HCT116 (cell line): Measurements from ENCODE around the gene ZBTB47. TPM values are rescaled to one million over a fixed set of nuclear protein-coding genes. Genes with fewer than 3 reads are reported as not detected.

Source experiments
- ATAC-seq: fragments of 200-7000 bp; cut with Tn5 transposase; 2 replicates; pipeline ENCODE4 v1.9.1; 2020; ENCODE audit warnings: mild to moderate bottlenecking, moderate library complexity
- BruUV-seq: library from RNA; stranded (reverse); fragments of 400-500 nt; replicated peaks from 2 replicates; lab custom pipeline; 2021; lab: Mats Ljungman, UMichigan
- CTCF ChIA-PET: fragments of 300-600 bp; sonication (Branson Sonifier 250); formaldehyde crosslinking; loops from one replicate; lab custom pipeline; 2021; ENCODE audit warnings: antibody characterized with exemption; lab: Charles Lee
- POLR2A ChIA-PET: fragments of 300-600, 350-600 bp; sonication (Branson Sonifier 250); formaldehyde crosslinking; loops from one replicate; lab custom pipeline; 2021; ENCODE audit warnings: antibody characterized with exemption; lab: Charles Lee
- RAD21 ChIA-PET, 2 experiments: fragments of 300-600 bp; sonication (Branson Sonifier 250); formaldehyde crosslinking; loops; one replicate each; lab custom pipeline; 2023; ENCODE audit warnings: low total read pairs in 2 of 2; ENCODE audit not compliant: uncharacterized antibody in 2 of 2, unreplicated experiment in 2 of 2, low non-redundant PET in 1 of 2; lab: Charles Lee
- DNase-seq: peaks from one replicate; pipeline ENCODE4 v3.0.0-alpha.2; 2010; ENCODE audit warnings: low read depth, low spot score
- H2AFZ ChIP-seq: fragments of 200-600 bp; shearing (Covaris generic), sonication (generic); 2 replicates; pipeline ENCODE4 v1.6.1; 2017; ENCODE audit warnings: low read depth, mixed run types, mixed read lengths, antibody characterized with exemption, low read length; ENCODE audit not compliant: poor library complexity, severe bottlenecking
- H3K27ac ChIP-seq: 2 replicates; pipeline ENCODE4 v1.5.1; 2012; ENCODE audit warnings: low read depth, low read length
- H3K27me3 ChIP-seq: fragments of 200-600 bp; sonication (generic); 2 replicates; pipeline ENCODE4 v1.6.1; 2016; ENCODE audit warnings: mixed run types, low read length, mixed read lengths; ENCODE audit not compliant: insufficient read depth
- H3K36me3 ChIP-seq, 2 experiments: fragments of 200-500 bp in 1 of 2; fragments of 200-600 bp in 1 of 2; sonication (Bioruptor generic) in 1 of 2; sonication (generic) in 1 of 2; 2 replicates each; pipeline versions ENCODE4 v1.5.1 to v1.6.1; 2014 to 2016; ENCODE audit warnings: low read length in 2 of 2, inconsistent platforms in 1 of 2, mixed read lengths in 1 of 2, mixed run types in 1 of 2; ENCODE audit not compliant: insufficient read depth in 2 of 2, control insufficient read depth in 1 of 2
- H3K4me1 ChIP-seq, 2 experiments: fragments of 200-600 bp in 1 of 2; sonication (generic) in 1 of 2; 2 replicates each; pipeline versions ENCODE4 v1.5.1 to v1.6.1; 2012 to 2017; ENCODE audit warnings: low read length in 2 of 2, inconsistent platforms in 1 of 2, mild to moderate bottlenecking in 1 of 2, mixed read lengths in 1 of 2, mixed run types in 1 of 2, moderate library complexity in 1 of 2; ENCODE audit not compliant: insufficient read depth in 2 of 2, control insufficient read depth in 1 of 2
- H3K4me2 ChIP-seq: fragments of 200-600 bp; sonication (generic); 2 replicates; pipeline ENCODE4 v1.6.1; 2017; ENCODE audit warnings: mixed run types, low read length, mixed read lengths
- H3K4me3 ChIP-seq, 2 experiments: fragments of 200-600 bp in 1 of 2; sonication (generic) in 1 of 2; replicated peaks in 1 of 2; 2 replicates each; pipeline ENCODE4 v1.5.1; 2011 to 2016; ENCODE audit warnings: low read length in 2 of 2, control low read depth in 1 of 2, low read depth in 1 of 2, mild to moderate bottlenecking in 1 of 2, mixed read lengths in 1 of 2, mixed run types in 1 of 2
- H3K79me2 ChIP-seq: fragments of 200-600 bp; sonication (generic); 2 replicates; pipeline ENCODE4 v1.6.1; 2017; ENCODE audit warnings: mild to moderate bottlenecking, mixed run types, low read length, moderate library complexity, mixed read lengths; ENCODE audit not compliant: insufficient read depth
- H3K9ac ChIP-seq: fragments of 200-600 bp; sonication (generic); 2 replicates; pipeline ENCODE4 v1.6.1; 2016; ENCODE audit warnings: low read length, mixed read lengths
- H3K9me2 ChIP-seq: fragments of 200-600 bp; sonication (generic), shearing (Covaris generic); 2 replicates; pipeline ENCODE4 v1.6.1; 2017; ENCODE audit warnings: mixed run types, mild to moderate bottlenecking, moderate library complexity; ENCODE audit not compliant: insufficient read depth
- H3K9me3 ChIP-seq, 2 experiments: fragments of 200-500 bp in 1 of 2; fragments of 200-600 bp in 1 of 2; sonication (Bioruptor generic) in 1 of 2; sonication (generic) in 1 of 2; 2 replicates each; pipeline ENCODE4 v1.6.1; 2014 to 2017; ENCODE audit warnings: low read length in 2 of 2, mixed read lengths in 2 of 2, inconsistent platforms in 1 of 2, low read depth in 1 of 2, mild to moderate bottlenecking in 1 of 2, mixed run types in 1 of 2, moderate library complexity in 1 of 2; ENCODE audit not compliant: control insufficient read depth in 1 of 2, insufficient read depth in 1 of 2
- H4K20me1 ChIP-seq: fragments of 200-600 bp; sonication (generic), shearing (Covaris generic); 2 replicates; pipeline ENCODE4 v1.6.1; 2017; ENCODE audit warnings: mixed run types, mild to moderate bottlenecking, moderate library complexity; ENCODE audit not compliant: insufficient read depth
- ATF3 ChIP-seq: IDR thresholded peaks from 2 replicates; pipeline ENCODE4 v1.6.1; 2012
- CBX3 ChIP-seq: IDR thresholded peaks from 2 replicates; pipeline ENCODE4 v1.6.1; 2012; ENCODE audit warnings: low read depth
- EGR1 ChIP-seq: IDR thresholded peaks from 2 replicates; pipeline ENCODE4 v1.6.1; 2012; ENCODE audit warnings: low read depth
- ELF1 ChIP-seq: IDR thresholded peaks from 2 replicates; pipeline ENCODE4 v1.6.1; 2012; ENCODE audit warnings: low read depth, borderline replicate concordance
- EZH2 ChIP-seq: fragments of 200-600 bp; sonication (generic); IDR thresholded peaks from 2 replicates; pipeline ENCODE4 v1.6.1; 2017; ENCODE audit warnings: antibody characterized with exemption, mixed run types
- EZH2phosphoT487 ChIP-seq: fragments of 200-600 bp; IDR thresholded peaks from 2 replicates; pipeline ENCODE4 v1.6.1; 2018; ENCODE audit warnings: antibody characterized with exemption, borderline replicate concordance
- FOSL1 ChIP-seq: IDR thresholded peaks from 2 replicates; pipeline ENCODE4 v1.6.1; 2012; ENCODE audit warnings: low read depth
- POLR2AphosphoS5 ChIP-seq: IDR thresholded peaks from 2 replicates; pipeline ENCODE4 v1.6.1; 2011; ENCODE audit warnings: mild to moderate bottlenecking, low read depth, low read length, moderate library complexity
- SIN3A ChIP-seq: IDR thresholded peaks from 2 replicates; pipeline ENCODE4 v1.6.1; 2012; ENCODE audit warnings: low read depth
- SRF ChIP-seq: IDR thresholded peaks from 2 replicates; pipeline ENCODE4 v1.6.1; 2012; ENCODE audit warnings: low read depth
- TCF7L2 ChIP-seq: IDR thresholded peaks from 2 replicates; pipeline ENCODE4 v1.7.0; 2011; ENCODE audit warnings: borderline replicate concordance, inconsistent platforms; ENCODE audit not compliant: insufficient read depth, insufficient read length; ENCODE audit errors: extremely low read depth
- YY1 ChIP-seq: IDR thresholded peaks from 2 replicates; pipeline ENCODE4 v1.6.1; 2011; ENCODE audit warnings: low read length, low read depth, moderate library complexity, mild to moderate bottlenecking; ENCODE audit not compliant: insufficient replicate concordance; ENCODE audit errors: extremely low read depth
- intact Hi-C: fragments of 100-400 bp; cut with micrococcal nuclease; formaldehyde crosslinking; loops from 2 replicates; pipeline ENCODE4 v1.10.0; 2022
- total RNA-seq: library from RNA; stranded (reverse); gene quantifications from one replicate; pipeline ENCODE4 v1.2.1, GENCODE V29; 2021; ENCODE audit not compliant: unreplicated experiment
- TF ChIP-seq, protein P1 (sequence below), 3 experiments: fragments of 200-600 bp in 1 of 3; sonication (generic) in 1 of 3; IDR thresholded peaks in 2 of 3; conservative IDR thresholded peaks in 1 of 3; 2 replicates each; pipeline ENCODE4 v1.5.1; 2012 to 2017; ENCODE audit warnings: low read depth in 2 of 3, low read length in 2 of 3, antibody characterized with exemption in 1 of 3, borderline replicate concordance in 1 of 3, control low read depth in 1 of 3, mild to moderate bottlenecking in 1 of 3, mixed read lengths in 1 of 3, mixed run types in 1 of 3, moderate library complexity in 1 of 3; ENCODE audit not compliant: insufficient read depth in 1 of 3

Gene ZBTB47
- total RNA-seq, 1 experiment from 2014 or later: 6.3 TPM

- H3K27ac ChIP-seq: no peak overlapping the region
- no peaks in the 10 kb centered on the region for H3K79me2 ChIP-seq
- CTCF ChIA-PET: no interaction called here
- H3K4me2 ChIP-seq: no peak overlapping the region
- H4K20me1 ChIP-seq: no peaks in the 10 kb centered on the region
- no peaks in the 10 kb centered on the region for H3K36me3 ChIP-seq
- BruUV-seq: no TSS peak
- no peaks in the 10 kb centered on the region for H3K9me3 ChIP-seq
- RAD21 ChIA-PET: no interaction called here
- H3K4me1 ChIP-seq: no peaks in the 10 kb centered on the region
- ATAC-seq (no peak), DNase-seq (no peak)
- no peaks in the 10 kb centered on the region for H3K9me2 ChIP-seq
- no peak for TF ChIP-seq FOSL1
- TF ChIP-seq EZH2: no peak
- TF ChIP-seq, protein P1, sequence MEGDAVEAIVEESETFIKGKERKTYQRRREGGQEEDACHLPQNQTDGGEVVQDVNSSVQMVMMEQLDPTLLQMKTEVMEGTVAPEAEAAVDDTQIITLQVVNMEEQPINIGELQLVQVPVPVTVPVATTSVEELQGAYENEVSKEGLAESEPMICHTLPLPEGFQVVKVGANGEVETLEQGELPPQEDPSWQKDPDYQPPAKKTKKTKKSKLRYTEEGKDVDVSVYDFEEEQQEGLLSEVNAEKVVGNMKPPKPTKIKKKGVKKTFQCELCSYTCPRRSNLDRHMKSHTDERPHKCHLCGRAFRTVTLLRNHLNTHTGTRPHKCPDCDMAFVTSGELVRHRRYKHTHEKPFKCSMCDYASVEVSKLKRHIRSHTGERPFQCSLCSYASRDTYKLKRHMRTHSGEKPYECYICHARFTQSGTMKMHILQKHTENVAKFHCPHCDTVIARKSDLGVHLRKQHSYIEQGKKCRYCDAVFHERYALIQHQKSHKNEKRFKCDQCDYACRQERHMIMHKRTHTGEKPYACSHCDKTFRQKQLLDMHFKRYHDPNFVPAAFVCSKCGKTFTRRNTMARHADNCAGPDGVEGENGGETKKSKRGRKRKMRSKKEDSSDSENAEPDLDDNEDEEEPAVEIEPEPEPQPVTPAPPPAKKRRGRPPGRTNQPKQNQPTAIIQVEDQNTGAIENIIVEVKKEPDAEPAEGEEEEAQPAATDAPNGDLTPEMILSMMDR (IDR thresholded peaks at IDR 0.05 in 2 of 3, conservative IDR thresholded peaks at IDR 0.05 in 1 of 3; ENCODE audit: borderline replicate concordance in 1 of 3, insufficient read depth in 1 of 3, low read depth in 2 of 3, low read length in 2 of 3): no peak
- TF ChIP-seq POLR2AphosphoS5: no peak
- no peak for TF ChIP-seq SIN3A
- TF ChIP-seq ATF3: no peak
- no peak for TF ChIP-seq SRF
- no peak for TF ChIP-seq EGR1
- no peak for TF ChIP-seq YY1
- TF ChIP-seq ELF1: no peak
- TF ChIP-seq TCF7L2: no peak
- no peak for TF ChIP-seq CBX3
- no peak for TF ChIP-seq EZH2phosphoT487
- H3K9ac ChIP-seq: no peak overlapping the region
- intact Hi-C loops: no loop called here
- no peak overlapping the region for H3K4me3 ChIP-seq
- POLR2A ChIA-PET: no interaction called here
- no peaks in the 10 kb centered on the region for H3K27me3 ChIP-seq
- H2AFZ ChIP-seq: no peak overlapping the region
Measured at GRCh38 chr3:42707620-42708355, 54.3 kb downstream of the ZBTB47 start.
